GM12878 (cell line): ENCODE results near the gene MS4A14. TPM values are rescaled to one million over a fixed set of nuclear protein-coding genes. Genes with fewer than 3 reads are reported as not detected.

Experiments
- MEF2A ChIP-seq: IDR thresholded peaks from 2 replicates; pipeline ENCODE4 v1.6.1; 2011; ENCODE audit warnings: low read depth, mild to moderate bottlenecking, low read length, moderate library complexity; ENCODE audit not compliant: insufficient read depth
- POLR2AphosphoS5 ChIP-seq: IDR thresholded peaks from 2 replicates; pipeline ENCODE4 v1.6.1; 2011; ENCODE audit warnings: mild to moderate bottlenecking, low read length, inconsistent platforms
- SMAD1 ChIP-seq: fragments of 450-650 bp; IDR thresholded peaks from 2 replicates; pipeline ENCODE4 v1.6.1; 2018; ENCODE audit warnings: mild to moderate bottlenecking, low read depth; ENCODE audit not compliant: partially characterized antibody
- SP1 ChIP-seq: IDR thresholded peaks from one replicate; pipeline ENCODE4 v1.6.1; 2011; ENCODE audit warnings: low read depth, low read length
- SRF ChIP-seq, 2 experiments: IDR thresholded peaks; 2 replicates each; pipeline ENCODE4 v1.6.1; 2011; ENCODE audit warnings: low read depth in 2 of 2, low read length in 2 of 2, mild to moderate bottlenecking in 1 of 2, moderate library complexity in 1 of 2
- SUPT20H ChIP-seq: IDR thresholded peaks from 2 replicates; pipeline ENCODE4 v1.6.1; 2011; ENCODE audit warnings: low read depth, mild to moderate bottlenecking, low read length, moderate library complexity, borderline replicate concordance; ENCODE audit not compliant: control insufficient read depth
- TARDBP ChIP-seq: IDR thresholded peaks from 2 replicates; pipeline ENCODE4 v1.6.1; 2016; ENCODE audit warnings: borderline replicate concordance
- polyA plus RNA-seq, 11 experiments: library from polyadenylated mRNA; depleted of rRNA in 4 of 11; unstranded in 6 of 11; stranded (reverse) in 5 of 11; fragments of >200 nt; fragmentation: Nextera tagmentation in 4 of 11; fragmentation: Illumina TruSeq in 1 of 11; extraction: Ambion mirVana in 4 of 11; extraction: Trizol in 1 of 11; gene quantifications; 1 replicate in 1 of 11; 2 replicates in 10 of 11; pipeline versions ENCODE4 v1.2.1 to v1.2.3, GENCODE V29; 2011 to 2016; ENCODE audit warnings: inconsistent platforms in 2 of 11, missing spikeins in 2 of 11, low read depth in 1 of 11
- total RNA-seq, 4 experiments: library from RNA; depleted of rRNA in 3 of 4; stranded (reverse); fragments of >200 nt in 3 of 4; fragmentation: Illumina TruSeq in 1 of 4; extraction: Trizol in 1 of 4; gene quantifications; 2 replicates each; pipeline versions ENCODE4 v1.2.1 to v1.2.3, GENCODE V29; 2013 to 2021
- TF ChIP-seq, protein P1 (sequence below): fragments of 450-650 bp; IDR thresholded peaks from 2 replicates; pipeline ENCODE4 v1.6.1; 2016; ENCODE audit warnings: mild to moderate bottlenecking
- TF ChIP-seq, protein P2 (sequence below): IDR thresholded peaks from 2 replicates; pipeline ENCODE4 v1.6.1; 2012; ENCODE audit warnings: improper control_type of control experiment, low read depth, low read length; ENCODE audit not compliant: insufficient replicate concordance
- TF ChIP-seq, protein P3 (sequence below): fragments of 450-650 bp; IDR thresholded peaks from 2 replicates; pipeline ENCODE4 v1.6.1; 2018; ENCODE audit warnings: borderline replicate concordance, mild to moderate bottlenecking; ENCODE audit not compliant: partially characterized antibody
- TF ChIP-seq, protein P4 (sequence below): IDR thresholded peaks from 2 replicates; pipeline ENCODE4 v1.6.1; 2012; ENCODE audit warnings: mild to moderate bottlenecking, low read depth, low read length
- TF ChIP-seq, protein P5 (sequence below): fragments of 150-350 bp; IDR thresholded peaks from 2 replicates; pipeline ENCODE4 v1.6.1; 2014; ENCODE audit warnings: mild to moderate bottlenecking, low read depth, low read length
- TF ChIP-seq, protein P6 (sequence below): IDR thresholded peaks from 2 replicates; pipeline ENCODE4 v1.6.1; 2012; ENCODE audit warnings: low read length, inconsistent platforms

Gene MS4A14
- total and polyA plus RNA-seq, 10 of the 15 experiments (the other 5 are each of a cell fraction or from before 2014, with no cell fraction given), result 0.13 to 1.0 (median 0.63) TPM; not detected in 1

DNA sequence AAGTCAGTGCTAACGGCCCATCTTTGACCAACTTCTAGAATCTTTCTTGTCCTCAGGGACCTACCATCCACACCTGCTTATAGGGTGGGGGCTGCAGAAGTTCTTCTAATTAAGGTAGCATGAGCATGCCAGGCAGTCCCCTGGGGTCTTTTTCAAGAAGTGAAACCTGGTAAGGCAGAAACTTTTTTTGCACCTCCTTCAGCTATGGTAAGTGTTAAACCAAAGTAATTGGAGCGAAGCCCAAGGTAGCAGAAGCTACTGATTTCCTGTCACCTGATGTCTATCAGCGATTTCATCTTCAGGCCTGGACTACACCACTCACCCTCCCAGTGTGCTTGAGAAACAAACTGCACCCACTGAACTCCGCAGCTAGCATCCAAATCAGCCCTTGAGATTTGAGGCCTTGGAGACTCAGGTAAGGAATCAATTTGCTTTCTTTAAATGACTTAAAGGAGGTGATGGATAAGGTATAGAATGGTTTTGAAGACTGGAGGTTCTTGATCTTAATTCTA lies 59.3 kb downstream of the MS4A14 start, which contains the start of gene MS4A1 (continued):
- TF ChIP-seq, protein P1, sequence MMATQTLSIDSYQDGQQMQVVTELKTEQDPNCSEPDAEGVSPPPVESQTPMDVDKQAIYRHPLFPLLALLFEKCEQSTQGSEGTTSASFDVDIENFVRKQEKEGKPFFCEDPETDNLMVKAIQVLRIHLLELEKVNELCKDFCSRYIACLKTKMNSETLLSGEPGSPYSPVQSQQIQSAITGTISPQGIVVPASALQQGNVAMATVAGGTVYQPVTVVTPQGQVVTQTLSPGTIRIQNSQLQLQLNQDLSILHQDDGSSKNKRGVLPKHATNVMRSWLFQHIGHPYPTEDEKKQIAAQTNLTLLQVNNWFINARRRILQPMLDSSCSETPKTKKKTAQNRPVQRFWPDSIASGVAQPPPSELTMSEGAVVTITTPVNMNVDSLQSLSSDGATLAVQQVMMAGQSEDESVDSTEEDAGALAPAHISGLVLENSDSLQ, result peak; percentile 84
- TF ChIP-seq MEF2A, result peak; percentile 93
- TF ChIP-seq SUPT20H, result no peak
- peak in 1 of 2 experiments; percentile 72; a peak in 1 of 4 replicates for TF ChIP-seq SRF (IDR thresholded peaks at IDR 0.05; ENCODE audit: low read depth in 2 of 2, low read length in 2 of 2)
- TF ChIP-seq, protein P2, sequence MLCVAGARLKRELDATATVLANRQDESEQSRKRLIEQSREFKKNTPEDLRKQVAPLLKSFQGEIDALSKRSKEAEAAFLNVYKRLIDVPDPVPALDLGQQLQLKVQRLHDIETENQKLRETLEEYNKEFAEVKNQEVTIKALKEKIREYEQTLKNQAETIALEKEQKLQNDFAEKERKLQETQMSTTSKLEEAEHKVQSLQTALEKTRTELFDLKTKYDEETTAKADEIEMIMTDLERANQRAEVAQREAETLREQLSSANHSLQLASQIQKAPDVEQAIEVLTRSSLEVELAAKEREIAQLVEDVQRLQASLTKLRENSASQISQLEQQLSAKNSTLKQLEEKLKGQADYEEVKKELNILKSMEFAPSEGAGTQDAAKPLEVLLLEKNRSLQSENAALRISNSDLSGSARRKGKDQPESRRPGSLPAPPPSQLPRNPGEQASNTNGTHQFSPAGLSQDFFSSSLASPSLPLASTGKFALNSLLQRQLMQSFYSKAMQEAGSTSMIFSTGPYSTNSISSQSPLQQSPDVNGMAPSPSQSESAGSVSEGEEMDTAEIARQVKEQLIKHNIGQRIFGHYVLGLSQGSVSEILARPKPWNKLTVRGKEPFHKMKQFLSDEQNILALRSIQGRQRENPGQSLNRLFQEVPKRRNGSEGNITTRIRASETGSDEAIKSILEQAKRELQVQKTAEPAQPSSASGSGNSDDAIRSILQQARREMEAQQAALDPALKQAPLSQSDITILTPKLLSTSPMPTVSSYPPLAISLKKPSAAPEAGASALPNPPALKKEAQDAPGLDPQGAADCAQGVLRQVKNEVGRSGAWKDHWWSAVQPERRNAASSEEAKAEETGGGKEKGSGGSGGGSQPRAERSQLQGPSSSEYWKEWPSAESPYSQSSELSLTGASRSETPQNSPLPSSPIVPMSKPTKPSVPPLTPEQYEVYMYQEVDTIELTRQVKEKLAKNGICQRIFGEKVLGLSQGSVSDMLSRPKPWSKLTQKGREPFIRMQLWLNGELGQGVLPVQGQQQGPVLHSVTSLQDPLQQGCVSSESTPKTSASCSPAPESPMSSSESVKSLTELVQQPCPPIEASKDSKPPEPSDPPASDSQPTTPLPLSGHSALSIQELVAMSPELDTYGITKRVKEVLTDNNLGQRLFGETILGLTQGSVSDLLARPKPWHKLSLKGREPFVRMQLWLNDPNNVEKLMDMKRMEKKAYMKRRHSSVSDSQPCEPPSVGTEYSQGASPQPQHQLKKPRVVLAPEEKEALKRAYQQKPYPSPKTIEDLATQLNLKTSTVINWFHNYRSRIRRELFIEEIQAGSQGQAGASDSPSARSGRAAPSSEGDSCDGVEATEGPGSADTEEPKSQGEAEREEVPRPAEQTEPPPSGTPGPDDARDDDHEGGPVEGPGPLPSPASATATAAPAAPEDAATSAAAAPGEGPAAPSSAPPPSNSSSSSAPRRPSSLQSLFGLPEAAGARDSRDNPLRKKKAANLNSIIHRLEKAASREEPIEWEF, result peak; percentile 53
- TF ChIP-seq, protein P3, sequence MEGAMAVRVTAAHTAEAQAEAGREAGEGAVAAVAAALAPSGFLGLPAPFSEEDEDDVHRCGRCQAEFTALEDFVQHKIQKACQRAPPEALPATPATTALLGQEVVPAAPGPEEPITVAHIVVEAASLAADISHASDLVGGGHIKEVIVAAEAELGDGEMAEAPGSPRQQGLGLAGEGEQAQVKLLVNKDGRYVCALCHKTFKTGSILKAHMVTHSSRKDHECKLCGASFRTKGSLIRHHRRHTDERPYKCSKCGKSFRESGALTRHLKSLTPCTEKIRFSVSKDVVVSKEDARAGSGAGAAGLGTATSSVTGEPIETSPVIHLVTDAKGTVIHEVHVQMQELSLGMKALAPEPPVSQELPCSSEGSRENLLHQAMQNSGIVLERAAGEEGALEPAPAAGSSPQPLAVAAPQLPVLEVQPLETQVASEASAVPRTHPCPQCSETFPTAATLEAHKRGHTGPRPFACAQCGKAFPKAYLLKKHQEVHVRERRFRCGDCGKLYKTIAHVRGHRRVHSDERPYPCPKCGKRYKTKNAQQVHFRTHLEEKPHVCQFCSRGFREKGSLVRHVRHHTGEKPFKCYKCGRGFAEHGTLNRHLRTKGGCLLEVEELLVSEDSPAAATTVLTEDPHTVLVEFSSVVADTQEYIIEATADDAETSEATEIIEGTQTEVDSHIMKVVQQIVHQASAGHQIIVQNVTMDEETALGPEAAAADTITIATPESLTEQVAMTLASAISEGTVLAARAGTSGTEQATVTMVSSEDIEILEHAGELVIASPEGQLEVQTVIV, result no peak
- TF ChIP-seq SP1, result peak; percentile 87
- TF ChIP-seq, protein P4, sequence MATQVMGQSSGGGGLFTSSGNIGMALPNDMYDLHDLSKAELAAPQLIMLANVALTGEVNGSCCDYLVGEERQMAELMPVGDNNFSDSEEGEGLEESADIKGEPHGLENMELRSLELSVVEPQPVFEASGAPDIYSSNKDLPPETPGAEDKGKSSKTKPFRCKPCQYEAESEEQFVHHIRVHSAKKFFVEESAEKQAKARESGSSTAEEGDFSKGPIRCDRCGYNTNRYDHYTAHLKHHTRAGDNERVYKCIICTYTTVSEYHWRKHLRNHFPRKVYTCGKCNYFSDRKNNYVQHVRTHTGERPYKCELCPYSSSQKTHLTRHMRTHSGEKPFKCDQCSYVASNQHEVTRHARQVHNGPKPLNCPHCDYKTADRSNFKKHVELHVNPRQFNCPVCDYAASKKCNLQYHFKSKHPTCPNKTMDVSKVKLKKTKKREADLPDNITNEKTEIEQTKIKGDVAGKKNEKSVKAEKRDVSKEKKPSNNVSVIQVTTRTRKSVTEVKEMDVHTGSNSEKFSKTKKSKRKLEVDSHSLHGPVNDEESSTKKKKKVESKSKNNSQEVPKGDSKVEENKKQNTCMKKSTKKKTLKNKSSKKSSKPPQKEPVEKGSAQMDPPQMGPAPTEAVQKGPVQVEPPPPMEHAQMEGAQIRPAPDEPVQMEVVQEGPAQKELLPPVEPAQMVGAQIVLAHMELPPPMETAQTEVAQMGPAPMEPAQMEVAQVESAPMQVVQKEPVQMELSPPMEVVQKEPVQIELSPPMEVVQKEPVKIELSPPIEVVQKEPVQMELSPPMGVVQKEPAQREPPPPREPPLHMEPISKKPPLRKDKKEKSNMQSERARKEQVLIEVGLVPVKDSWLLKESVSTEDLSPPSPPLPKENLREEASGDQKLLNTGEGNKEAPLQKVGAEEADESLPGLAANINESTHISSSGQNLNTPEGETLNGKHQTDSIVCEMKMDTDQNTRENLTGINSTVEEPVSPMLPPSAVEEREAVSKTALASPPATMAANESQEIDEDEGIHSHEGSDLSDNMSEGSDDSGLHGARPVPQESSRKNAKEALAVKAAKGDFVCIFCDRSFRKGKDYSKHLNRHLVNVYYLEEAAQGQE, result peak; percentile 32; the same call in 1 of the 2 replicates
- peak; percentile 94 for TF ChIP-seq SMAD1
- TF ChIP-seq, protein P5, sequence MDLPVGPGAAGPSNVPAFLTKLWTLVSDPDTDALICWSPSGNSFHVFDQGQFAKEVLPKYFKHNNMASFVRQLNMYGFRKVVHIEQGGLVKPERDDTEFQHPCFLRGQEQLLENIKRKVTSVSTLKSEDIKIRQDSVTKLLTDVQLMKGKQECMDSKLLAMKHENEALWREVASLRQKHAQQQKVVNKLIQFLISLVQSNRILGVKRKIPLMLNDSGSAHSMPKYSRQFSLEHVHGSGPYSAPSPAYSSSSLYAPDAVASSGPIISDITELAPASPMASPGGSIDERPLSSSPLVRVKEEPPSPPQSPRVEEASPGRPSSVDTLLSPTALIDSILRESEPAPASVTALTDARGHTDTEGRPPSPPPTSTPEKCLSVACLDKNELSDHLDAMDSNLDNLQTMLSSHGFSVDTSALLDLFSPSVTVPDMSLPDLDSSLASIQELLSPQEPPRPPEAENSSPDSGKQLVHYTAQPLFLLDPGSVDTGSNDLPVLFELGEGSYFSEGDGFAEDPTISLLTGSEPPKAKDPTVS, result 0 out of 2 replicates have a peak, but pooled peaks have one; percentile 29
- TF ChIP-seq TARDBP, result peak; percentile 79; the same call in 1 of the 2 replicates
- TF ChIP-seq, protein P6, sequence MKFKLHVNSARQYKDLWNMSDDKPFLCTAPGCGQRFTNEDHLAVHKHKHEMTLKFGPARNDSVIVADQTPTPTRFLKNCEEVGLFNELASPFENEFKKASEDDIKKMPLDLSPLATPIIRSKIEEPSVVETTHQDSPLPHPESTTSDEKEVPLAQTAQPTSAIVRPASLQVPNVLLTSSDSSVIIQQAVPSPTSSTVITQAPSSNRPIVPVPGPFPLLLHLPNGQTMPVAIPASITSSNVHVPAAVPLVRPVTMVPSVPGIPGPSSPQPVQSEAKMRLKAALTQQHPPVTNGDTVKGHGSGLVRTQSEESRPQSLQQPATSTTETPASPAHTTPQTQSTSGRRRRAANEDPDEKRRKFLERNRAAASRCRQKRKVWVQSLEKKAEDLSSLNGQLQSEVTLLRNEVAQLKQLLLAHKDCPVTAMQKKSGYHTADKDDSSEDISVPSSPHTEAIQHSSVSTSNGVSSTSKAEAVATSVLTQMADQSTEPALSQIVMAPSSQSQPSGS, result peak; percentile 93
- peak; percentile 99 for TF ChIP-seq POLR2AphosphoS5
